ENCODE measurements around the gene SPNS3. TPM values are rescaled to one million over a fixed set of nuclear protein-coding genes. Genes with fewer than 3 reads are reported as not detected.

SPNS3 gene
- total and polyA plus RNA-seq, 2 of the 8 experiments (the other 6 are each of a cell fraction or from before 2014, with no cell fraction given): not detected

GRCh38 chr17:4520060-4520893, 86.5 kb downstream of the SPNS3 start:
- Histone ChIP-seq H2BK5ac (ENCODE audit: low read depth, low read length) (no peak overlapping the region), H3K79me1 (ENCODE audit: low read depth, low read length) (no peaks in the 10 kb centered on the region), H3K79me2 (ENCODE audit: control insufficient read depth in 1 of 2, insufficient read depth in 2 of 2, low read length in 2 of 2) (no peaks in the 10 kb centered on the region), H3K9me3 (ENCODE audit: insufficient read depth in 2 of 2, low read depth in 1 of 2, low read length in 1 of 2) (no peaks in the 10 kb centered on the region), H2AFZ (ENCODE audit: low read length) (no peak overlapping the region), H3K23me2 (ENCODE audit: low read depth, low read length) (no peaks in the 10 kb centered on the region), H2AK5ac (ENCODE audit: low read depth, low read length) (no peak overlapping the region), H2BK120ac (replicated peaks; ENCODE audit: low read depth, low read length) (no peak overlapping the region), H3K56ac (replicated peaks; ENCODE audit: insufficient read length, low read depth, low read length) (no peak overlapping the region), H3K27me3 (replicated peaks in 1 of 4; ENCODE audit: control insufficient read depth in 3 of 4, extremely low read depth in 1 of 4, insufficient read depth in 3 of 4, low read length in 3 of 4) (peaks cover 0 to 6% (median 4%) of the 10 kb centered on the region in 4 experiments; a peak in 6 of 7 replicates), H4K91ac (replicated peaks; ENCODE audit: insufficient read length, low read length) (no peak overlapping the region), H4K5ac (ENCODE audit: insufficient read length, low read depth, low read length) (no peak overlapping the region), H4K8ac (ENCODE audit: extremely low read depth, insufficient read depth, low read length) (no peak overlapping the region), H3K4me3 (ENCODE audit: extremely low read depth in 1 of 4, insufficient read depth in 2 of 4, low read depth in 3 of 4, low read length in 4 of 4) (no peak overlapping the region), H3K27ac (ENCODE audit: low read depth, low read length) (no peak overlapping the region), H3K4ac (replicated peaks; ENCODE audit: insufficient read length, low read depth, low read length) (no peak overlapping the region), H3K18ac (ENCODE audit: extremely low read depth, low read length) (no peak overlapping the region), H2BK15ac (ENCODE audit: low read length) (no peak overlapping the region), H3K14ac (ENCODE audit: insufficient read length) (no peak overlapping the region), H2BK12ac (ENCODE audit: low read depth, low read length) (no peak overlapping the region), H3K23ac (ENCODE audit: insufficient read length) (no peak overlapping the region), H3K9ac (replicated peaks in 1 of 4; ENCODE audit: extremely low read depth in 1 of 4, low read depth in 3 of 4, low read length in 3 of 4) (no peak overlapping the region), H4K20me1 (replicated peaks in 1 of 2; ENCODE audit: control insufficient read depth in 1 of 2, insufficient read depth in 2 of 2, low read length in 2 of 2) (no peaks in the 10 kb centered on the region), H3K36me3 (ENCODE audit: control insufficient read depth in 2 of 4, insufficient read depth in 4 of 4, low read length in 3 of 4) (no peaks in the 10 kb centered on the region), H3K4me1 (replicated peaks in 1 of 4; ENCODE audit: control insufficient read depth in 3 of 4, insufficient read depth in 4 of 4, low read length in 3 of 4) (peaks cover 0 to 2% (median 0%) of the 10 kb centered on the region in 4 experiments; a peak in 3 of 7 replicates), H2BK20ac (ENCODE audit: low read length) (no peak overlapping the region), H3K4me2 (ENCODE audit: insufficient read depth in 1 of 2, low read depth in 2 of 2, low read length in 2 of 2) (no peak overlapping the region)
- WGBS, 2 experiments (ENCODE audit: extremely low coverage in 1 of 2, insufficient coverage in 1 of 2, insufficient read length in 1 of 2, insufficient replicate concordance in 2 of 2, low coverage in 1 of 2, low lambda C conversion rate in 2 of 2, missing lambda C conversion rate in 1 of 2): 84% methylated on average over 14 of the region's 19 CpGs; no CpG with 5 or more reads in 1 of the 2 experiments
- CTCF ChIA-PET (ENCODE audit: partially characterized antibody): interaction anchor here (0.5 to 1.6 kb wide), 4 partner anchors 31 to 339 kb away, joined by 3 to 8 read pairs (median 4); no protein-coding TSS in a partner anchor
- DNase-seq (ENCODE audit: low read depth in 1 of 2, low spot score in 2 of 2): no peak
- POLR2A ChIA-PET (ENCODE audit: partially characterized antibody): interaction anchor here (0.6 to 37.1 kb wide), 3 partner anchors 20 to 30 kb away, joined by 3 to 546 read pairs (median 4); partner anchors contain the start of genes GGT6 and MYBBP1A
- FAIRE-seq: no peak
- TF ChIP-seq TAF1 (IDR thresholded peaks at IDR 0.05; ENCODE audit: low read depth, low read length) (no peak), ATF3 (IDR thresholded peaks at IDR 0.05; ENCODE audit: insufficient read depth, low read depth, low read length) (no peak), KDM5A (IDR thresholded peaks at IDR 0.05; ENCODE audit: low read length) (no peak), SUZ12 (IDR thresholded peaks at IDR 0.05; ENCODE audit: low read length) (no peak), TBP (IDR thresholded peaks at IDR 0.05; ENCODE audit: low read depth, low read length) (no peak), SIRT6 (IDR thresholded peaks at IDR 0.05; ENCODE audit: low read length) (no peak), BRCA1 (IDR thresholded peaks at IDR 0.05; ENCODE audit: low read depth, low read length) (no peak), TEAD4 (IDR thresholded peaks at IDR 0.05; ENCODE audit: low read depth, low read length) (no peak), HDAC6 (IDR thresholded peaks at IDR 0.05; ENCODE audit: low read depth, low read length) (no peak), FOSL1 (IDR thresholded peaks at IDR 0.05; ENCODE audit: insufficient read depth, low read depth, low read length) (no peak), EP300 (IDR thresholded peaks at IDR 0.05; ENCODE audit: borderline replicate concordance in 1 of 2, low read depth in 2 of 2, low read length in 2 of 2) (no peak), EZH2 (IDR thresholded peaks at IDR 0.05; ENCODE audit: low read depth, low read length, severe bottlenecking) (no peak)
